NB4 (cell line): ENCODE data around the gene FGD3.

ENCODE experiments used
- DNase-seq: peaks from one replicate; pipeline ENCODE4 v3.0.0; 2010; ENCODE audit warnings: low read depth
- H3K4me3 ChIP-seq: one replicate; pipeline ENCODE4 v1.5.1; 2011; ENCODE audit warnings: mild to moderate bottlenecking, low read depth, low read length, moderate library complexity
- CTCF ChIP-seq: IDR thresholded peaks from one replicate; pipeline ENCODE4 v1.5.1; 2012; ENCODE audit warnings: low read depth, low read length
- MAX ChIP-seq: IDR thresholded peaks from 2 replicates; pipeline ENCODE4 v1.6.1; 2011; ENCODE audit warnings: low read depth, low read length
- MYC ChIP-seq: IDR thresholded peaks from 2 replicates; pipeline ENCODE4 v1.6.1; 2011; ENCODE audit warnings: low read depth, low read length
- POLR2A ChIP-seq: IDR thresholded peaks from 2 replicates; pipeline ENCODE4 v1.6.1; 2011; ENCODE audit warnings: mild to moderate bottlenecking; ENCODE audit not compliant: insufficient read length; ENCODE audit errors: extremely low read depth

The FGD3 gene

GRCh38 chr9:93085676-93086075 is 138.4 kb downstream of the FGD3 start:
- DNase-seq, result no peak
- TF ChIP-seq MYC, result no peak
- no peak for TF ChIP-seq POLR2A
- no peak for TF ChIP-seq MAX
- TF ChIP-seq CTCF, result no peak
- no peak overlapping the region for H3K4me3 ChIP-seq
